Progenitor cell of endocrine pancreas (in vitro differentiated cells): ENCODE measurements around the gene KCNT1. TPM values are rescaled to one million over a fixed set of nuclear protein-coding genes. Genes with fewer than 3 reads are reported as not detected.

Experiments
- DNase-seq: peaks from one replicate; pipeline ENCODE4 v3.0.0; 2021; ENCODE audit warnings: low spot score; ENCODE audit not compliant: unreplicated experiment
- H3K27ac Mint-ChIP-seq: 2 replicates; pipeline ENCODE4 v1.8.0; 2021; ENCODE audit warnings: mild to moderate bottlenecking, moderate library complexity, mixed read lengths
- H3K27me3 Mint-ChIP-seq: 2 replicates; pipeline ENCODE4 v1.8.0; 2021; ENCODE audit warnings: mixed read lengths
- H3K36me3 Mint-ChIP-seq: 2 replicates; pipeline ENCODE4 v1.8.0; 2022; ENCODE audit warnings: mixed read lengths; ENCODE audit not compliant: insufficient read depth
- H3K4me1 Mint-ChIP-seq: 2 replicates; pipeline ENCODE4 v1.8.0; 2021; ENCODE audit warnings: low read depth, mixed read lengths
- H3K4me3 Mint-ChIP-seq: 2 replicates; pipeline ENCODE4 v1.8.0; 2021; ENCODE audit warnings: low read depth, mild to moderate bottlenecking, moderate library complexity, mixed read lengths
- H3K9me3 Mint-ChIP-seq: 2 replicates; pipeline ENCODE4 v1.8.0; 2021; ENCODE audit warnings: low read depth, mixed read lengths
- CTCF ChIP-seq: fragments of 200-600 bp; sonication (generic); IDR thresholded peaks from one replicate; pipeline ENCODE4 v1.5.0; 2021; ENCODE audit warnings: antibody characterized with exemption, mild to moderate bottlenecking; ENCODE audit not compliant: unreplicated experiment
- total RNA-seq: library from RNA; stranded (reverse); gene quantifications from 2 replicates; pipeline ENCODE4 v1.2.1, GENCODE V29; 2021

The KCNT1 gene
- total RNA-seq, 1 donor from 2014 or later: not detected

GRCh38 chr9:135699440-135699839, 2.5 kb upstream of the KCNT1 start, which contains the start of gene SOHLH1:
Gene SOHLH1 (minus strand): TSS chr9:135699481. CDS start chr9:135699467, 14 bp downstream.
- DNase-seq: no peak
- H3K9me3 Mint-ChIP-seq: no peaks in the 10 kb centered on the region
- no peak within 1 kb of the TSS for H3K4me3 Mint-ChIP-seq
- no peaks in the 10 kb centered on the region for H3K36me3 Mint-ChIP-seq
- H3K27ac Mint-ChIP-seq: no peak within 1 kb of the TSS
- H3K4me1 Mint-ChIP-seq: no peaks in the 10 kb centered on the region
- TF ChIP-seq CTCF: no peak
- H3K27me3 Mint-ChIP-seq: peaks cover 12% of the 10 kb centered on the region

GRCh38 chr9:135700525-135700924, 1.5 kb upstream of the KCNT1 start:
- H3K4me3 Mint-ChIP-seq: no peak overlapping the region
- no peak overlapping the region for H3K27ac Mint-ChIP-seq
- H3K27me3 Mint-ChIP-seq: peaks cover 15% of the 10 kb centered on the region
- no peak for TF ChIP-seq CTCF
- H3K4me1 Mint-ChIP-seq: no peaks in the 10 kb centered on the region
- no peak for DNase-seq
- no peaks in the 10 kb centered on the region for H3K36me3 Mint-ChIP-seq
- no peaks in the 10 kb centered on the region for H3K9me3 Mint-ChIP-seq

- Mint-ChIP-seq H3K27me3 (peaks cover 15% of the 10 kb centered on the region), H3K36me3 (no peaks in the 10 kb centered on the region), H3K27ac (no peak overlapping the region), H3K4me1 (no peaks in the 10 kb centered on the region), H3K4me3 (no peak overlapping the region), H3K9me3 (no peaks in the 10 kb centered on the region)
- no peak for TF ChIP-seq CTCF
- no peak for DNase-seq
Observed at GRCh38 chr9:135701067-135701958, 672 bp upstream of the KCNT1 start.

GRCh38 chr9:135703726-135704125, 1.7 kb downstream of the KCNT1 start:
- H3K4me3 Mint-ChIP-seq: no peak overlapping the region
- no peak overlapping the region for H3K27ac Mint-ChIP-seq
- peaks cover 25% of the 10 kb centered on the region for H3K27me3 Mint-ChIP-seq
- DNase-seq: no peak
- H3K9me3 Mint-ChIP-seq: no peaks in the 10 kb centered on the region
- no peaks in the 10 kb centered on the region for H3K36me3 Mint-ChIP-seq
- no peaks in the 10 kb centered on the region for H3K4me1 Mint-ChIP-seq
- TF ChIP-seq CTCF: no peak

GRCh38 chr9:135704483-135704882, 2.5 kb downstream of the KCNT1 start:
- no peak for TF ChIP-seq CTCF
- peaks cover 33% of the 10 kb centered on the region for H3K27me3 Mint-ChIP-seq
- H3K36me3 Mint-ChIP-seq: no peaks in the 10 kb centered on the region
- no peaks in the 10 kb centered on the region for H3K9me3 Mint-ChIP-seq
- DNase-seq: no peak
- H3K4me3 Mint-ChIP-seq: no peak overlapping the region
- no peak overlapping the region for H3K27ac Mint-ChIP-seq
- H3K4me1 Mint-ChIP-seq: no peaks in the 10 kb centered on the region
